Gastrocnemius medialis (tissue), 4 donors: ENCODE measurements around the gene CACNG1.

ENCODE experiments used
- CTCF ChIP-seq, 5 experiments: fragments of 450-650 bp in 3 of 5; fragments of 200-600 bp in 2 of 5; sonication (generic) in 2 of 5; IDR thresholded peaks in 4 of 5; conservative IDR thresholded peaks in 1 of 5; 1 replicate in 4 of 5; 2 replicates in 1 of 5; pipeline ENCODE4 v1.5.1; 2016 to 2019; ENCODE audit warnings: antibody characterized with exemption in 5 of 5, mild to moderate bottlenecking in 3 of 5, moderate library complexity in 3 of 5
- POLR2A ChIP-seq, 2 donors: fragments of 450-650 bp; IDR thresholded peaks; one replicate each; pipeline ENCODE4 v1.6.1; 2017; ENCODE audit warnings: antibody characterized with exemption in 2 of 2, mild to moderate bottlenecking in 2 of 2, moderate library complexity in 2 of 2

GRCh38 chr17:67059372-67059771, 15.0 kb downstream of the CACNG1 start:
- TF ChIP-seq CTCF (IDR thresholded peaks at IDR 0.05 in 4 of 5, conservative IDR thresholded peaks at IDR 0.05 in 1 of 5) (no peak), POLR2A (IDR thresholded peaks at IDR 0.05) (no peak)
